Psoas muscle (tissue), 8 donors: ENCODE data around the gene ZBTB38. TPM values are rescaled to one million over a fixed set of nuclear protein-coding genes. Genes with fewer than 3 reads are reported as not detected.
A peak's percentile ranks its signal among the peaks of the same experiment; 100 is the strongest.

Experiments
- ATAC-seq, 4 donors: fragments of 200-7000 bp; cut with Tn5 transposase; one replicate each; pipeline ENCODE4 v1.9.1; 2020; ENCODE audit warnings: moderate library complexity in 3 of 4, mild to moderate bottlenecking in 2 of 4
- DNase-seq, 2 donors: peaks; one replicate each; pipeline ENCODE4 v3.0.0-alpha.2; 2020
- H3K27ac ChIP-seq: fragments of 200-600 bp; one replicate; pipeline ENCODE4 v1.8.0; 2022
- H3K27me3 ChIP-seq, 3 donors: fragments of 200-600 bp in 1 of 3; one replicate each; pipeline versions ENCODE4 v1.6.1 to v1.8.0; 2013 to 2022; ENCODE audit warnings: low read length in 2 of 3, mild to moderate bottlenecking in 2 of 3, moderate library complexity in 1 of 3; ENCODE audit not compliant: insufficient read depth in 3 of 3
- H3K36me3 ChIP-seq, 2 donors: fragments of 200-600 bp in 1 of 2; one replicate each; pipeline versions ENCODE4 v1.6.1 to v1.8.0; 2013 to 2022; ENCODE audit warnings: low read depth in 1 of 2, mild to moderate bottlenecking in 1 of 2, moderate library complexity in 1 of 2; ENCODE audit not compliant: insufficient read depth in 1 of 2
- H3K4me1 ChIP-seq: fragments of 200-600 bp; one replicate; pipeline ENCODE4 v1.8.0; 2022
- H3K4me3 ChIP-seq: fragments of 200-600 bp; one replicate; pipeline ENCODE4 v1.8.0; 2022; ENCODE audit warnings: mild to moderate bottlenecking
- H3K9me3 ChIP-seq: fragments of 200-600 bp; one replicate; pipeline ENCODE4 v1.8.0; 2022
- WGBS, 3 donors: extraction: QIAGEN DNeasy Blood & Tissue Kit; methylation state at CpG; one replicate each; pipeline versions ENCODE4 v1.1.6 to v1.1.7; 2013; 5-methylcytosine and 5-hydroxymethylcytosine counted together
- intact Hi-C, 2 donors: fragments of 100-400 bp; cut with DNase I; formaldehyde crosslinking; loops; one replicate each; pipeline versions ENCODE4 v1.11.0 to v1.14.2; 2022
- polyA plus RNA-seq, 3 donors: library from polyadenylated mRNA; stranded (reverse); fragments of 200-250 nt; gene quantifications; one replicate each; pipeline ENCODE4 v1.2.3, GENCODE V29; 2013
- total RNA-seq, 4 donors: library from RNA; stranded (reverse); fragmentation: NEBNext Ultra II Directional in 2 of 4; extraction: Animal tissue kit (Norgen Biotek cat#: 25700) in 2 of 4; gene quantifications; one replicate each; pipeline versions ENCODE4 v1.2.1 to v1.2.4, GENCODE V29; 2021 to 2023
- TF ChIP-seq, protein P1 (sequence below): fragments of 200-600 bp; IDR thresholded peaks from one replicate; pipeline ENCODE4 v1.8.0; 2022; ENCODE audit warnings: antibody characterized with exemption
- donor health status: healthy with polysubstance abuse.
- donor health status: DM: no; HTN: no; CAD: no; lungs with moderate emphysema.
- donor health status: Bipolar disorder and iron deficiency.
- donor health status: healthy.
- donor health status: DM: yes; HTN: yes; CAD: no.
- donor health status: DM: no; HTN: no; CAD: no.
- donor health status: DM: no; HTN: no; CAD: no.
- donor health status: DM: yes; HTN: yes; CAD: no.

Gene ZBTB38
- total and polyA plus RNA-seq, 7 donors = 24.2 to 212 (median 61.7) TPM

DNA sequence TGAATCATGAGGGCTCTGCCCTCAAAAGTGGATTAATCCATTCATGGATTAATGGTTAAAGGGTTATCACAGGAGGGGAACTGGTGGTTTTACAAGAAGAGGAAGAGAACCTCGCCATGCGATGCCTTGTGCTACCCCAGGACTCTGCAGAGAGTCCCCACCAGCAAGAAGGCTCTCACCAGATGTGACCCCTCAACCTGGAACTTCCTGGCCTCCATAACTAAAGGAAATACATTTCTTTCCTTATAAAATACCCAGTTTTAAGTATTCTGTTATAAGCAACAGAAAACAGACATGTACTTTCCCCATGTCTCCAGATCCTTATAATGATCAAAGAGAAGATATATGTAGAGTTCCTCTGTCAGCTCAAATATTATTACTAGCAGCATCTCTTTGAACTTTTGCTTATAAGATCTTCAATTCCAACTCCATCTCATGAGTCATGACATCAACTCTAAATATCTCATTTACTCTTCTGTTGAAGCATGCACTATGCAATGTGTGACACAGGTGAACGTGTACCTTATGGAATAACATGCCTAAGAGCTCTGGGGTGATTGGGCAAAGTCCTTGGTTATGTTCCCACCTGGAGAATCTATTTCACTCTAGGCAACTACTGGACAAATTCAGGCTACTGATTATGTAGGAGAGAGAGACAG, 37.5 kb upstream of the ZBTB38 start:
- H3K9me3 ChIP-seq = no peaks in the 10 kb centered on the region
- H3K4me1 ChIP-seq = no peaks in the 10 kb centered on the region
- DNase-seq = no peak
- H3K27ac ChIP-seq = peak overlapping the region; percentile 13
- TF ChIP-seq, protein P1, sequence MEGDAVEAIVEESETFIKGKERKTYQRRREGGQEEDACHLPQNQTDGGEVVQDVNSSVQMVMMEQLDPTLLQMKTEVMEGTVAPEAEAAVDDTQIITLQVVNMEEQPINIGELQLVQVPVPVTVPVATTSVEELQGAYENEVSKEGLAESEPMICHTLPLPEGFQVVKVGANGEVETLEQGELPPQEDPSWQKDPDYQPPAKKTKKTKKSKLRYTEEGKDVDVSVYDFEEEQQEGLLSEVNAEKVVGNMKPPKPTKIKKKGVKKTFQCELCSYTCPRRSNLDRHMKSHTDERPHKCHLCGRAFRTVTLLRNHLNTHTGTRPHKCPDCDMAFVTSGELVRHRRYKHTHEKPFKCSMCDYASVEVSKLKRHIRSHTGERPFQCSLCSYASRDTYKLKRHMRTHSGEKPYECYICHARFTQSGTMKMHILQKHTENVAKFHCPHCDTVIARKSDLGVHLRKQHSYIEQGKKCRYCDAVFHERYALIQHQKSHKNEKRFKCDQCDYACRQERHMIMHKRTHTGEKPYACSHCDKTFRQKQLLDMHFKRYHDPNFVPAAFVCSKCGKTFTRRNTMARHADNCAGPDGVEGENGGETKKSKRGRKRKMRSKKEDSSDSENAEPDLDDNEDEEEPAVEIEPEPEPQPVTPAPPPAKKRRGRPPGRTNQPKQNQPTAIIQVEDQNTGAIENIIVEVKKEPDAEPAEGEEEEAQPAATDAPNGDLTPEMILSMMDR = no peak
- WGBS, 3 donors = 91 to 97% (median 93%) methylated on average over 3 of the region's 3 CpGs
- intact Hi-C loops = no loop called here
- ATAC-seq = no peak
- no peaks in the 10 kb centered on the region for H3K27me3 ChIP-seq
- no peaks in the 10 kb centered on the region for H3K36me3 ChIP-seq
- no peak overlapping the region for H3K4me3 ChIP-seq

DNA sequence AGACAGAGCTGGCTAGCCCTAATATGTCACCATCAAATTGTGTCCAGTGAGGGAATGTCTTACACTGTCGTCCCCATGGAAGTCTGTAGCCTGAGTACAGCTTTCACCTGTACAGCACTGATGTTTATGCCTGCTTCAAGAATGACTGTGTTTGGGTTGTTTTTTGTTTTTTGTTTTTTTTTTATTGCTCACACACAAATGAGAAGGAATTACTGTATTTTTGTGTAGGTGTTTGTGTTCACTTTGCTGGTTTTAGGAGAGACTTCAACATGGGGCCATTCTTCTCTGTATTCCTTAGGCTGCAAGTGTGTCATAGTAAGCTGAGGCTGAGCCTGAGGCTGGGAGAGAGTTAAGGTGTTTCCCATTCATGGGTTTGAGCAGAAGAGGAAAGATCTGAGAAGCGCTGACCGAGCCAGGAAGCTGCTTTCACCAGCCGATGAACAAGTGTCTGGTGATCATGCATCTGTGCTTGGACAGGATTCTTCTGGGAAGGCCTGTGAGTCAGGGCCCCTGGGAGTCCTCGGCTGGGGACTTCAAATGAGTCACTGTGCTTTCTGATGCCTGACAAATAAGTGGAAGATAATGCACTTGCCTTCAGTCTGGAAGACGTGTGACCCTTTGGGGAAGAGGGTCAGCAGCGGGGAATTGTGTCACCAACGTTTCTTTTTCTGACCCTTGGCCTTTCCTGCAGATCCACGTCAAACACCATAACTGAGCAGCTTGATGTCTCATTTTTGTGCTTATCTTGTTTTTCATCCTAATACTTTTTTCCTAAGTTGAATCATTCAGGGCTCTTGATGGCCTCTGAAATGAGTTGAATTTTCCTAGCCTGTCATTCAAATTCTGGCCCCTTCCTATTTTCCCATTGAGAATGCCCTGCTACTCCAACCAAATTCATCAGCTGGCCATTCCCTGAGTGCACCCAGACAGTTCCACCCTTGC, 36.7 kb upstream of the ZBTB38 start:
- TF ChIP-seq, protein P1 = no peak
- no peaks in the 10 kb centered on the region for H3K4me1 ChIP-seq
- DNase-seq = peak; percentile 84 to 88
- H3K27ac ChIP-seq = peak overlapping the region; percentile 20
- no peaks in the 10 kb centered on the region for H3K27me3 ChIP-seq
- WGBS, 3 donors = 42 to 52% (median 44%) methylated on average over 9 of the region's 9 CpGs
- no peaks in the 10 kb centered on the region for H3K9me3 ChIP-seq
- no peaks in the 10 kb centered on the region for H3K36me3 ChIP-seq
- ATAC-seq = peak; percentile 68 to 87 (median 84)
- intact Hi-C loops = no loop called here
- H3K4me3 ChIP-seq = no peak overlapping the region

DNA sequence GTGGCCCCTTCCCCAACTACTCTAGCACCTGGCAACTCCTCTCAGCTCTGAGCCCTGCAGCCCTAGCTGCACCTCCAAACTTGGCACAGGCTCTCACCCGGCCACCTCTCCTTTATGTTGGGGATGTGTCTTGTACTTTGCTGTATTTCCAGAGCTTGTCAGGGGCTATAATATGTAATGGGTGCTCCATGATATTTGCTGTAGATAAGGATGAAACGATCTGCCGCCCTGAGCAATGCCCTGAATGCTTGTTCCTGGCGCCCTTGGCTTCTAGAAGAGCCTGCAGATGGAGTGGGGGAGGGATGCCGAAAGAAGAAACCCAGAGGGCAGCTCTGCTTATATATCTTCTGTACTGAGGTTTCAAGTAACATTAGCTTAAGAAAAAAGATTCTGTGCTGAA, 35.9 kb upstream of the ZBTB38 start:
- TF ChIP-seq, protein P1 = no peak

DNA sequence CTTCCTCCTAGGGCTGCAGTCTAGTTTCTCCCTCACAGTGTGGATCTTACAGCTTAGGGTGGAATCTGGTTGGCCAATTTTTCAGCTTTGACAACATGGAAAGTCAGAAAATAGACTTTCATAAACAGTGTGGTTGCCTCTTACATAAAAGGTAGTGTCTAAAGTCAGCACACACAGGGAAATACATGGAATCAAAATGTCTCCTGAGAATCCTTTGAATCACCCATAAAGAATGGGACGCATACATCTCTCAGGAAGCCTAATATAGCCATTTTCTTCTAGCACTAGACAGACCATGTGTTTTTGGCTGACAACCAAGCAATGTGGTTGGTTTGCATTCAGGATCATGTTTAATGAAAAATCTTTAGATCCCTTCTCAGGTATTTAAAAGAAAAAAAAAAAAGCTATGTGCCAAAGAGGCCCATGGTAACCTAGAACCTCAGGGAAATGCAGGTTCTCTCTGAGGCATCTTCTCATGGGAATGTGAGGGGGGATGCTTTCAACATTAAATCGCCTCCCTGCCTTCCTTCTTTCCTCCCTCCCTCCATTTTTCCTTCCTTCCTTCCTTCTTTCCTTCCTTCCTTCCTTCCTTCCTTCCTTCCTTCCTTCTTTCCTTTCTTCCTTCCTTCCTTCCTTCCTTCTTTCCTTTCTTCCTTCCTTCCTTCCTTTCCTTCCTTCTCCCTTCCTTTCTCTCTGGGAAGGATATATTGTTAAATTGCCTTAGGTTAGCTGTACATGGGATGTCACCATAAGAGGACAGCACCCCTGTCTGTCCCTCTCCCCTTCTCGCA, 34.3 kb upstream of the ZBTB38 start:
- Histone ChIP-seq H3K4me3 (no peak overlapping the region), H3K4me1 (no peaks in the 10 kb centered on the region), H3K27me3 (no peaks in the 10 kb centered on the region), H3K9me3 (no peaks in the 10 kb centered on the region), H3K36me3 (no peaks in the 10 kb centered on the region), H3K27ac (no peak overlapping the region)
- 93 to 94% (median 94%) methylated on average over 3 of the region's 3 CpGs for WGBS, 3 donors
- intact Hi-C loops = no loop called here
- TF ChIP-seq, protein P1 = no peak
- DNase-seq (no peak), ATAC-seq (no peak)

More for the DNA sequence above, 35.9 kb upstream of the ZBTB38 start:
- intact Hi-C loops = no loop called here
- H3K27ac ChIP-seq = peak overlapping the region; percentile 20
- 85 to 92% (median 91%) methylated on average over 5 of the region's 5 CpGs for WGBS, 3 donors
- no peak overlapping the region for H3K4me3 ChIP-seq
- DNase-seq (no peak), ATAC-seq (no peak)
- H3K36me3 ChIP-seq = no peaks in the 10 kb centered on the region
- no peaks in the 10 kb centered on the region for H3K27me3 ChIP-seq
- H3K4me1 ChIP-seq = no peaks in the 10 kb centered on the region
- no peaks in the 10 kb centered on the region for H3K9me3 ChIP-seq
